Measurements from ENCODE around the gene IL1RL2.

GRCh38 chr2:102230410-102230909 is 43.6 kb downstream of the IL1RL2 start:
- TF ChIP-seq PATZ1 (CRISPR knock-in tag; IDR thresholded peaks at IDR 0.05; ENCODE audit: borderline replicate concordance) = no peak
- no peak for TF ChIP-seq ZNF565 (CRISPR knock-in tag; conservative IDR thresholded peaks at IDR 0.05; ENCODE audit: low read depth)
- no peak for TF ChIP-seq GLIS3 (CRISPR knock-in tag; IDR thresholded peaks at IDR 0.05)
- no peak for TF ChIP-seq ZNF70 (CRISPR knock-in tag; IDR thresholded peaks at IDR 0.05)
- TF ChIP-seq ESRRG (CRISPR knock-in tag; IDR thresholded peaks at IDR 0.05) = no peak

Measured in SK-N-SH treated with all-trans-retinoic acid at 6 μM for 48 hours (cell line).